Thyroid gland (tissue), 4 donors: ENCODE data around the gene ETNK2.

ENCODE experiments used
- POLR2A ChIP-seq, 2 donors: fragments of 450-650 bp; IDR thresholded peaks; one replicate each; pipeline ENCODE4 v1.6.1; 2017; ENCODE audit warnings: antibody characterized with exemption in 2 of 2, mild to moderate bottlenecking in 2 of 2, moderate library complexity in 1 of 2
- TF ChIP-seq, protein P1 (sequence below), 6 experiments: fragments of 200-600 bp in 3 of 6; fragments of 450-650 bp in 3 of 6; sonication (generic) in 3 of 6; IDR thresholded peaks; one replicate each; pipeline ENCODE4 v1.5.1; 2016 to 2019; ENCODE audit warnings: antibody characterized with exemption in 6 of 6, mild to moderate bottlenecking in 2 of 6, inconsistent platforms in 1 of 6, moderate library complexity in 1 of 6

DNA sequence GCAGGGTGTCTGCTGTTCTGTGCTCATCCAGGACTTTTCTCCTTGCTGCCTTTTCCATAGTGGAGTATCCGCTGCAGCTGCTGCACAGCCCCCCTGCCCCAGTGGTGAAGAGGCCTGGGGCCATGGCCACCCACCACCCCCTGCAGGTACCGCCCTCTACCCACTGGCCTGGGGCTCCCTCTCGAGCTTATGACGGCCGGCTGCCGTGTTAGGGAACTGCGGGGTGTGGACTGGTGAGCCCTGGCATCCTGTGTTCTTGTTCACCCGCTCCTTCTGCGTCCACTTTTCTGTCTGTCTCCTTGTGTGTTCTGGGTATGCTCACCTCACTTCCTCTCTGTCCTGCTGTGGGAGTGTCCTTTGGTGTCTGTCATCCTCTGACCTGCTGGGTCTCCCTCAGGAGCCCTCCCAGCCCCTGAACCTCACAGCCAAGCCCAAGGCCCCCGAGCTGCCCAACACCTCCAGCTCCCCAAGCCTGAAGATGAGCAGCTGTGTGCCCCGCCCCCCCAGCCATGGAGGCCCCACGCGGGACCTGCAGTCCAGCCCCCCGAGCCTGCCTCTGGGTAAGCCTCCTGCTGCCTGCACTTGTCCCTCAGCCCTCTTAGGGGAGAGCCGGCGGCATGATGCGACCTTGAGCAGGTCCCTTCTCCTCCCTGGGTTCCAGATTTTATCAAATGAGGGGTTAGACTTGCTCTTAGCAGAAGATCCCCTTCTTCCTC, 29.8 kb downstream of the ETNK2 start:
- TF ChIP-seq, protein P1, sequence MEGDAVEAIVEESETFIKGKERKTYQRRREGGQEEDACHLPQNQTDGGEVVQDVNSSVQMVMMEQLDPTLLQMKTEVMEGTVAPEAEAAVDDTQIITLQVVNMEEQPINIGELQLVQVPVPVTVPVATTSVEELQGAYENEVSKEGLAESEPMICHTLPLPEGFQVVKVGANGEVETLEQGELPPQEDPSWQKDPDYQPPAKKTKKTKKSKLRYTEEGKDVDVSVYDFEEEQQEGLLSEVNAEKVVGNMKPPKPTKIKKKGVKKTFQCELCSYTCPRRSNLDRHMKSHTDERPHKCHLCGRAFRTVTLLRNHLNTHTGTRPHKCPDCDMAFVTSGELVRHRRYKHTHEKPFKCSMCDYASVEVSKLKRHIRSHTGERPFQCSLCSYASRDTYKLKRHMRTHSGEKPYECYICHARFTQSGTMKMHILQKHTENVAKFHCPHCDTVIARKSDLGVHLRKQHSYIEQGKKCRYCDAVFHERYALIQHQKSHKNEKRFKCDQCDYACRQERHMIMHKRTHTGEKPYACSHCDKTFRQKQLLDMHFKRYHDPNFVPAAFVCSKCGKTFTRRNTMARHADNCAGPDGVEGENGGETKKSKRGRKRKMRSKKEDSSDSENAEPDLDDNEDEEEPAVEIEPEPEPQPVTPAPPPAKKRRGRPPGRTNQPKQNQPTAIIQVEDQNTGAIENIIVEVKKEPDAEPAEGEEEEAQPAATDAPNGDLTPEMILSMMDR (IDR thresholded peaks at IDR 0.05) = no peak
- no peak for TF ChIP-seq POLR2A (IDR thresholded peaks at IDR 0.05)
